ENCODE data around the gene AIMP2.

- TF ChIP-seq CTCF (IDR thresholded peaks at IDR 0.05; ENCODE audit: low read depth, low read length) (no peak), EZH2phosphoT487 (IDR thresholded peaks at IDR 0.05; ENCODE audit: low read depth) (no peak)
These were observed 2.5 kb downstream of the AIMP2 start for GRCh38 chr7:6011541-6011940.

Measured in OCI-LY3 (cell line).